WERI-Rb-1 (cell line): Measurements from ENCODE around the gene INO80D.

Experiments
- DNase-seq: peaks from one replicate; pipeline ENCODE4 v3.0.0-alpha.2; 2020
- H3K27ac ChIP-seq: fragments of 250-450 bp; sonication (Bioruptor Pico); 2 replicates; pipeline ENCODE4 v1.5.1; 2020; ENCODE audit warnings: mild to moderate bottlenecking, moderate library complexity
- H3K27me3 ChIP-seq: fragments of 250-450 bp; sonication (Bioruptor Pico); 2 replicates; pipeline ENCODE4 v1.5.1; 2021; ENCODE audit warnings: mild to moderate bottlenecking, low read depth, moderate library complexity; ENCODE audit not compliant: insufficient read depth, severe bottlenecking
- H3K36me3 ChIP-seq: fragments of 250-450 bp; sonication (Bioruptor Pico); 2 replicates; pipeline ENCODE4 v1.5.1; 2020; ENCODE audit warnings: mild to moderate bottlenecking, moderate library complexity
- H3K4me3 ChIP-seq: 2 replicates; pipeline ENCODE4 v1.5.1; 2011; ENCODE audit warnings: low read depth, mild to moderate bottlenecking, control low read depth, low read length
- H3K9me3 ChIP-seq: fragments of 250-450 bp; sonication (Bioruptor Pico); 2 replicates; pipeline ENCODE4 v1.5.1; 2021; ENCODE audit warnings: mild to moderate bottlenecking, moderate library complexity; ENCODE audit not compliant: severe bottlenecking
- TF ChIP-seq, protein P1 (sequence below): IDR thresholded peaks from 2 replicates; pipeline ENCODE4 v1.5.1; 2011; ENCODE audit warnings: low read depth, mild to moderate bottlenecking, control low read depth, inconsistent platforms, low read length

INO80D gene

DNA sequence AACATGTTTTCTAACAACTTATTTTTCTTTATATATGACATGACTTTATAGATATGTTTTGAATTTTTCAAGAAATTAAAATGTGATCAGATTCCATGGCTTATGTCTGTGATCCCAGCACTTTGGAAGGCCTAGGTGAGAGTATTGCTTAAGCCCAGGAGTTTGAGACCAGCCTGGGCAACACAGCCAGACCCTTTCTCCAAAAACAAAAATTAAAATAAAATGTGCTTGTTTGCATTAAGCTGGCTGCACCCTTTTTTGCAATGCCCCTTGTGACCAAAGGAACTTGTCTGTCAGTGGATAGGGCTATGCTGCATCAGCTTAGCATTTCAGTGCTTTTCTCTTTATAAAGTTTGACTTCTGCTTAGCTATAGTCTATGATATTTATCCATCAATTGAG lies 2.3 kb upstream of the INO80D start:
- Histone ChIP-seq H3K27me3 (no peaks in the 10 kb centered on the region), H3K4me3 (no peak overlapping the region), H3K9me3 (no peaks in the 10 kb centered on the region), H3K36me3 (no peaks in the 10 kb centered on the region; the same call in 1 of the 2 replicates), H3K27ac (no peak overlapping the region)
- DNase-seq: no peak
- TF ChIP-seq, protein P1, sequence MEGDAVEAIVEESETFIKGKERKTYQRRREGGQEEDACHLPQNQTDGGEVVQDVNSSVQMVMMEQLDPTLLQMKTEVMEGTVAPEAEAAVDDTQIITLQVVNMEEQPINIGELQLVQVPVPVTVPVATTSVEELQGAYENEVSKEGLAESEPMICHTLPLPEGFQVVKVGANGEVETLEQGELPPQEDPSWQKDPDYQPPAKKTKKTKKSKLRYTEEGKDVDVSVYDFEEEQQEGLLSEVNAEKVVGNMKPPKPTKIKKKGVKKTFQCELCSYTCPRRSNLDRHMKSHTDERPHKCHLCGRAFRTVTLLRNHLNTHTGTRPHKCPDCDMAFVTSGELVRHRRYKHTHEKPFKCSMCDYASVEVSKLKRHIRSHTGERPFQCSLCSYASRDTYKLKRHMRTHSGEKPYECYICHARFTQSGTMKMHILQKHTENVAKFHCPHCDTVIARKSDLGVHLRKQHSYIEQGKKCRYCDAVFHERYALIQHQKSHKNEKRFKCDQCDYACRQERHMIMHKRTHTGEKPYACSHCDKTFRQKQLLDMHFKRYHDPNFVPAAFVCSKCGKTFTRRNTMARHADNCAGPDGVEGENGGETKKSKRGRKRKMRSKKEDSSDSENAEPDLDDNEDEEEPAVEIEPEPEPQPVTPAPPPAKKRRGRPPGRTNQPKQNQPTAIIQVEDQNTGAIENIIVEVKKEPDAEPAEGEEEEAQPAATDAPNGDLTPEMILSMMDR: no peak

DNA sequence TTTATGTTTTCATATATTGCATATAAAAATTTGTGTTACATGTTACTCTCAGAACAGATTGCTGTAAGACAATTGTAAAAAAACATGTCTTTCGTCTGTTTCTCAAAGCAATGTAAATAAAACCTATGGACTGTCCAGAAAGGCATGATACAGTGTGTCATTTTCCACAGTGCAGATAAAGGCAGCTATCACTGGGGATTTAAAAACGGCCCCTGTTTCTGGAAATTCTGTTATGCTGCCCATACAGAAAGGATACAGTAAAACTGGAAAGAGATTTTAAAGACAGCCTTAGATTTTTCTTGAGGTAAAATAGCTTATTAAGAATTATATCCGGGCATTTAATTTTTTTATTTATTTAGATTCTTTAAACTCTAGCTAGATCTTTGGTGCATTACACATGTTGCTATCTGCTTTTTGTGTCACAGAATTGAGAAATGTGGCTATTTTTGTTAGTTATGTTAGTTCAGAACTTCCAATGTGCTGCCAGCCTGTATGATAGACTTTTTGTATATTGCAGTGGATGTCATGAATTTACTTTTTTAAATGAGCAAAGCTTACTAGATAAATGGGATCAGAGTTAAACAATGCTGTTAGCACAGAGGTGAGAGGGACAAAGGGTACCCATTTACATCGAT lies 859 bp upstream of the INO80D start:
- no peak for DNase-seq
- TF ChIP-seq, protein P1: no peak
- no peaks in the 10 kb centered on the region for H3K27me3 ChIP-seq
- no peaks in the 10 kb centered on the region for H3K9me3 ChIP-seq
- H3K36me3 ChIP-seq: no peaks in the 10 kb centered on the region; the same call in 1 of the 2 replicates
- peak overlapping the region; percentile 93 for H3K27ac ChIP-seq
- peak overlapping the region; percentile 95 for H3K4me3 ChIP-seq

DNA sequence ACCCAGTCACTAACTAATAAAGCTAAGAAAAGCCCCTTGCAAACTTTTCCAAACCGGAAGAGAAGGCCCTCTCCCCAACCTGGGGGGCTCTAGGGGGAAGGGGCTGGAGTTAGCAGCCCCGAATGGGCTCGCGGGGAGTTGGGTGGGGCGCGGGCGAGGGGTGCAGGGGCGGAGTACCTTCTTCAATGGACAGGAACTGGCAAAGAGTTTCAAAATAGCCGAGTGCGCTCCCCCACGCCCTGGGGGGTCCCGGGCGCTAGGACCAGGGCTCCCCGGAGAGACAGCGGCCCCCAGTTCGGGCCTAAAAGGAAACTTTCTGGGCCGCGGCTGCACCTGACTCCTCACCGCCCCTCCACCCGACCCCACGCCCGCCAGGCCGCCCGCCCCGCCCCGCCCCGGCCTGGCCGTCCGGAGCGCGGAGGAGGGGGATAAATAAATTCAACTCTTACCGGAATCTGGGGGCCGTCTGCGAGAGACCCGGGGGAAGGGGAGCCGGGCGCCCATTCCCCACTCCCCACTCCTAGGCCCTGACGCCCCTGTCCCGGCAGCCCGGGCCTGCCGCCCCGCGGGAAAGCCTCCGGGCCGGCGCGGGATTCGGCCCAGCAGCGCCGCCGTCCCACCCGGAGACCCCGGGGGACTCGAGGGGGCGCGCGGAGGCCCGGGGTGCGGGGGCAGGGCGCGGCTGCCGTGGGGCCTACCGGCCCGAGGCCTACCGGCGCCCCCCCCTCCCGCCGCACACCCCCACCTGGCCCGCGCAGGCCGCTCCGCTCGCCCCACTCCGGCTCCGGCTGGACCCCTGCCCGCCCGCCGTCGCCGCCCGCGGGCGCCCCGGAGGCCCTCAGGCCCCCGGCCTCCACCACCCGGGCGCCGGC lies 868 bp downstream of the INO80D start:
- peak; percentile 27 for DNase-seq
- H3K9me3 ChIP-seq: no peaks in the 10 kb centered on the region

DNA sequence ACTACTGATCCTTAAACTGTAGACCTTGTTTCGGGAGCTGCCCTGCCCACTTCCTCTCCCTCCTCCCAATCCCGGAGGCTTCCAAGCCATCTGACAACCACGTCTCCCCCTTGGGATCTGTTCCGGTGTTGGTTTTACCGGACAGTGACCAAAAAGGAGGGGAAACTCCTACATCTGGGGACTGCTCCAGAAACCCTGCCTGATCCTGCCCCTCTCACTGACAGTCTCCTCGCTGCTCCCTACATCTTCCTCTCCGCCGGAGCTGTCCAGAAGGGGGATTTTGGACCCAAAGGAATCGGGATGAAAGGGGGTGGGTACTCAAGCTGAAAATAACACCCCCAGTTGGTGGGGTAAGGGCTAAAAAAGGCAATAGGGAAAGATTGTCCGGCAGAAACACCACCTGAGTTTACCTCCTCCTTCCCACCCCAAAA lies 1.5 kb downstream of the INO80D start:
- TF ChIP-seq, protein P1: no peak
- Histone ChIP-seq H3K27me3 (no peaks in the 10 kb centered on the region), H3K27ac (peak overlapping the region; percentile 93), H3K4me3 (peak overlapping the region; percentile 95), H3K9me3 (no peaks in the 10 kb centered on the region), H3K36me3 (no peaks in the 10 kb centered on the region; the same call in 1 of the 2 replicates)
- peak; percentile 56 for DNase-seq

More for the DNA sequence above, 868 bp downstream of the INO80D start:
- Histone ChIP-seq H3K36me3 (no peaks in the 10 kb centered on the region; the same call in 1 of the 2 replicates), H3K27ac (peak overlapping the region; percentile 93), H3K4me3 (peak overlapping the region; percentile 95), H3K27me3 (no peaks in the 10 kb centered on the region)
- TF ChIP-seq, protein P1: no peak

DNA sequence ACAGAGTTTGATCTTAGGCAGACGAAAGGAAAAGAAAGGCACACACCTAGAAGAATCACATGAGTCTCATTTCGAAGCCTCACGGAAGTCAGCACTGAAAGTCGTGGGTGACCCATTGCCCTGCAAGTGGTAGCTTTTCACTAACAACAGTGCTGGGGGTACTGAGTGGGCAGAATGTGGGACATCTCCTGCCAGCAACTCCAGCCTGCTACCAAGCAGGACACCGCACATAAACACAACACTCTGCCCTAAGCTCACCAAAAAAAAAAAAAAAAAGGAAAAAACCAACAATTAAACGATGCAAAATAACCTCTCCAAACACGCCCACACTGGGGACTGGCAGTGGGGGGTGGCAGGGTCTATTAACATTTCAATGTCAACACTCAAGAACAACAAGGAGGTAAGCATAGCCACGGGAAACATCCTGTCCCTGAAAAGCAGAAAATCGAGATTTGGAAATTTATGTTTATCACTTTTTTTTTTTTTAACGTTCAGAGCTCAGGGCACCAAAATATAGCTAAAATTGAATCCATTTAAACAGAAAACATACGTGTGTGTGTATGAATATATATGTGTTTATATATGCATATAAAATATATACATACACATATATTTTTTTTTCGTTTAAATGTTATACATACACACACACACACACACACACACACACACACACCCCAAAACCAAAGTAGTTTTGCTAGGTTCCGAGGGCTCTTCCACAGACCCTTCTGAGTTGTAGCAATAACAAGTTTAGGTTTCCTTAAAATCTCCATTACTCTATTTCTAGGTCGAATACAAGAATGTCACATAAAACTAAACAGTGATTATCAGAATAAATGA lies 2.2 kb downstream of the INO80D start:
- no peak overlapping the region; the same call in 1 of the 2 replicates for H3K27ac ChIP-seq

More for the DNA sequence above, 2.2 kb downstream of the INO80D start:
- TF ChIP-seq, protein P1: no peak
- Histone ChIP-seq H3K36me3 (no peaks in the 10 kb centered on the region; the same call in 1 of the 2 replicates), H3K27me3 (no peaks in the 10 kb centered on the region), H3K9me3 (no peaks in the 10 kb centered on the region), H3K4me3 (peak overlapping the region; percentile 95)
- DNase-seq: no peak
